Measurements from ENCODE around the gene AGBL4.
"Not testable (repeated sequence)": the region's sequence is repeated elsewhere in the genome, so short reads cannot be mapped to it uniquely, and the experiment has no call there.

AGBL4 gene

GRCh38 chr1:50023292-50024159 lies at the start of gene AGBL4:
Gene AGBL4, minus strand, starts transcription at chr1:50023954.
- in situ Hi-C loops (cut with MboI; ENCODE audit: low sequenced_read_pairs): no loop called here

GRCh38 chr1:50066806-50067205 lies 43.1 kb upstream of the AGBL4 start:
- in situ Hi-C loops (cut with MboI; ENCODE audit: low sequenced_read_pairs): no loop called here

- in situ Hi-C loops (cut with MboI; ENCODE audit: low sequenced_read_pairs): no loop called here
Measured at GRCh38 chr1:50060279-50060678, 36.5 kb upstream of the AGBL4 start.

GRCh38 chr1:50048791-50049190 lies 25.0 kb upstream of the AGBL4 start:
- in situ Hi-C loops (cut with MboI; ENCODE audit: low sequenced_read_pairs): no loop called here

- in situ Hi-C loops (cut with MboI; ENCODE audit: low sequenced_read_pairs): no loop called here
Measured at GRCh38 chr1:50047916-50048694, 24.4 kb upstream of the AGBL4 start.

- in situ Hi-C loops (cut with MboI; ENCODE audit: low sequenced_read_pairs): no loop called here
Measured at GRCh38 chr1:50038237-50038809, 14.6 kb upstream of the AGBL4 start.

GRCh38 chr1:50027794-50028193 lies 4.0 kb upstream of the AGBL4 start:
- in situ Hi-C loops (cut with MboI; ENCODE audit: low sequenced_read_pairs): no loop called here

- in situ Hi-C loops (cut with MboI; ENCODE audit: low sequenced_read_pairs): no loop called here
Measured at GRCh38 chr1:49995734-49996133, 28.0 kb downstream of the AGBL4 start.

- in situ Hi-C loops (cut with MboI; ENCODE audit: low sequenced_read_pairs): no loop called here
Measured at GRCh38 chr1:49971088-49971487, 52.7 kb downstream of the AGBL4 start.

GRCh38 chr1:49951385-49951784 lies 72.4 kb downstream of the AGBL4 start:
- in situ Hi-C loops (cut with MboI; ENCODE audit: low sequenced_read_pairs): no loop called here

GRCh38 chr1:49915301-49915700 lies 108.5 kb downstream of the AGBL4 start:
- in situ Hi-C loops (cut with MboI; ENCODE audit: low sequenced_read_pairs): not testable (repeated sequence)

GRCh38 chr1:49906365-49906764 lies 117.4 kb downstream of the AGBL4 start:
- in situ Hi-C loops (cut with MboI; ENCODE audit: low sequenced_read_pairs): no loop called here

GRCh38 chr1:49864581-49864980 lies 159.2 kb downstream of the AGBL4 start:
- in situ Hi-C loops (cut with MboI; ENCODE audit: low sequenced_read_pairs): no loop called here

GRCh38 chr1:49854741-49855140 lies 169.0 kb downstream of the AGBL4 start:
- in situ Hi-C loops (cut with MboI; ENCODE audit: low sequenced_read_pairs): no loop called here

GRCh38 chr1:49842596-49842995 lies 181.2 kb downstream of the AGBL4 start:
- in situ Hi-C loops (cut with MboI; ENCODE audit: low sequenced_read_pairs): no loop called here

GRCh38 chr1:49841767-49842166 lies 182.0 kb downstream of the AGBL4 start:
- in situ Hi-C loops (cut with MboI; ENCODE audit: low sequenced_read_pairs): no loop called here

GRCh38 chr1:49824261-49824660 lies 199.5 kb downstream of the AGBL4 start:
- in situ Hi-C loops (cut with MboI; ENCODE audit: low sequenced_read_pairs): no loop called here

GRCh38 chr1:49817681-49818080 lies 206.1 kb downstream of the AGBL4 start:
- in situ Hi-C loops (cut with MboI; ENCODE audit: low sequenced_read_pairs): no loop called here

GRCh38 chr1:49787013-49787412 lies 236.7 kb downstream of the AGBL4 start:
- in situ Hi-C loops (cut with MboI; ENCODE audit: low sequenced_read_pairs): not testable (repeated sequence)

GRCh38 chr1:49765034-49765433 lies 258.7 kb downstream of the AGBL4 start:
- in situ Hi-C loops (cut with MboI; ENCODE audit: low sequenced_read_pairs): no loop called here

- in situ Hi-C loops (cut with MboI; ENCODE audit: low sequenced_read_pairs): not testable (repeated sequence)
Measured at GRCh38 chr1:49738118-49738517, 285.6 kb downstream of the AGBL4 start.

GRCh38 chr1:49728377-49728776 lies 295.4 kb downstream of the AGBL4 start:
- in situ Hi-C loops (cut with MboI; ENCODE audit: low sequenced_read_pairs): no loop called here
